OCI-M2 (cell line): ENCODE measurements around the gene ATP6V0A4.

Experiments used
- DNase-seq: peaks from one replicate; lab custom pipeline; 2025; ENCODE audit not compliant: unreplicated experiment; lab: John Stamatoyannopoulos, UW

ATP6V0A4 gene

DNA sequence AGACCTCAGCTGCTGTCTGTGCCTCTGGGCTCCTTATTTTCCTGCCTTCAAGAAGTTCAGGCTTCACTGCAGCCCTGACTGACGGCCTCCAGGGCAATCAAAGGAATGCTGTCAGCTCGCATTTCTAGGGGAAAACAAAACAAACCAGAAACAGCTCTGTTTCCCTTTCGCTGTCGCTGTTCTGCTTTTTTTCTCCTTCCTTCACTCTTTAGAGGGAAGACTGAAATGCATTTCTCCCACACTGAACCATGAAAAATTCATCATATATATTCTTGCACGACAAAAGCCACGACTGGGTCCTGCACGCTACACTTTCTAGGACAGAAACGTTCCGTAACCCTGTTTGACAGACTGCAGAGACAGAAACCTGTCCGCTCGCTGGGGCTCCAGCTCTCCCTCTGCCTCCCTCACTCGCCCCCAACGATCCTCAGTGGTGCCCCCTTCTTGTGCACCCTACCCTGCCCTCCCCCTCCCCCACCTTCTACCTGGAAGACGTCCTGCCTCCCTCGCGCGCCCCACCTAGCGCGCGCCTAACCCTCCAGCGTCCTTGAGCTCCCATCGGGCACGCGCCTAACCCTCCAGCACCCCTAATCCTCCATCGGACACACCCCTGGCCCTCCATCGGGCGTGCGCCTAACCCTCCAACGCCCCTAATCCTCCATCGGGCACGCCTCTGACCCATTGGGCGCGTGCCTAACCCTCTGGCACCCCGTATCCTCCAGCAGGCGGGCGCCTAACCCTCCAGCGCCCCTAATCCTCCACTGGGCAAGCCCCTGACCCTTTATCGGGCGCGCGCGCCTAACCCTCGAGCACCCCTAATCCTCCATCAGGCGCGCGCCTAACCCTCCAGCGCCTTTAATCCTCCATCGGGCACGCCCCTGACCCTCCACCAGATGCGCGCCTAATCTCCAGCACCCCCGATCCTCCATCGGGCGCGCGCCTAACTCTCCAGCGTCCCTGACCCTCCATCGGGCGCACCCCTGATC, 134.0 kb downstream of the ATP6V0A4 start:
- no peak for DNase-seq

DNA sequence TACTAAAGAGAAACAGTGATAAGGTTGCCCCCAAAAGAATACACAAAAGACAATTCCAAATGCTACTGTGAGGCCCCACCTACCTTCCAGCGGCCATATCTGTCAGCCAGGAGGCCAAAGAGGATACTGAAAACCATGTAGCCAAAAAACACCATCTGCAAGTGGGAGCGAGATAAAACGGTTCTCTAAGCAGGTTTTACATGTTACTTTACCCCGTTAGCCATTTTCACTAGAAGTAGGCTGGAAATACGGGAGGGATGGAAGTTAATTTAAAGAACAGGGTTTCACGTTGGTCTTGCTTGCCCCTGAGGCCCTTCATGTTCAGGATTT, 135.0 kb downstream of the ATP6V0A4 start:
- DNase-seq: no peak

DNA sequence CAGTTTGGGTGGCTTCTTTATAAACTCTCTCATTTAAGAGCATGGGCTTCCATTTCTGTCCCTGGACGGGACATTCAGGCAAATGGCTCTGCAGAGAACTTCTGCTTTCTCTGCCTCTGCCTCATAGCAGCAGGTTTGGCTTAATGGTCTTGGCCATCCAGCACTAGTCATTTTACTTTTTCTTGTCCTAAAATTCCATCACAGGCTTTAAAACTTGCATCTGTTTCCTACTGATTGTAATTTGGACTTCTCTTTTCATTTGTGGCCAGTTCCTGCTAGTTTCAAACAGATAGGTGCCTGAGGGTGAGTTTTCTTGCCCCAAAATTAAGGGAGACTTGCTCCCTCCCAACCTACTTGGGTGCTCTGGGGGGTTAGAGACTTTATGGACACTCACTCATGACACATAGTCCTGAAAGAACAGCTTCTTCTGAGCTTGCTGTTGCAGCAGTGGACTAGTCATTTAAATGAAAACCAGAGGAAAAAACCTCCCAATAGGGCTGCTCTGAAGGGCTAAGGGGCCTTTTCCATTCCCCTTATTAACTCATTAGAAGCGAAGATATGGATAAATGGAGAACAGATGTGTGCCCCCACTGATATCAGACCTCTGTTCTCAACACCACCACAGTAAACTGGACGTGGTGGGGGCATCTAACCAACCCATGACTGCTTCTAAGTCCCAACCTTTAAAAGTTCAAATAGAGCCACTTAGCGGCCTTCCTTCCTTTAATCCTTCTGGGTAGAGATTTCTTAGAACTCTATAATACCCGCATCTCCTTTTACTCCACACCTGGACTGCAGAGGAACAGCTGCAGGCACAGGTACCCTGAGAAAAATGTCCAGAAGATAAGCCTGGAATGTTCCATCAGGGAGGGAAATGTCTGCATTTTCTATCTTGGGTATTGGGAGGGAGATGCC, 135.7 kb downstream of the ATP6V0A4 start:
- DNase-seq: no peak

DNA sequence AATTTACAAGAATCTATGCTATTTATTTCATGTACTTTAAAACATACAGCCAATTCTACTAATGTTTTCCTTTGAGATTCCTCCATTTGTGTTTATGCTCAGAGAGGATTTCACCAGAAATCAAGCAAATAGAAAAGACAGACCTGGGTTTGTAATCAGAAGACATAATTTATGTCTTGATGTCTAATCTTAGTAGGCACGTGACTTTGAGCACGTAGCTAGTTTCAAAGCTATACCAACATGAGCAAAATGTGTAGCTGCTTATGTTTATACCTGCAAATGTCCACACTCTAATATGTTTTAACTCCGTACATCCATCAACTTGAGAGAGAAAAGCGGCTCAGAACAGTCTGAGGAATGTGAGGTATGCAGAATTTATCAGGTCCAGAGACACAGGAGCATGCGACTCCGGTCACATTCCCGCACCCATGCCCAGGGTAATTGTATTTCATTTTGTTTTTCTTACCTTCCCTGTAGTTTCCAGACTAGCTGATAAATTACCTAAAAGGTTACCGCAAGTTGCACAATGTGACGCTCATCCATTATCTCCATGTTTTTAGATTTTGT, 136.8 kb downstream of the ATP6V0A4 start:
- DNase-seq: no peak

DNA sequence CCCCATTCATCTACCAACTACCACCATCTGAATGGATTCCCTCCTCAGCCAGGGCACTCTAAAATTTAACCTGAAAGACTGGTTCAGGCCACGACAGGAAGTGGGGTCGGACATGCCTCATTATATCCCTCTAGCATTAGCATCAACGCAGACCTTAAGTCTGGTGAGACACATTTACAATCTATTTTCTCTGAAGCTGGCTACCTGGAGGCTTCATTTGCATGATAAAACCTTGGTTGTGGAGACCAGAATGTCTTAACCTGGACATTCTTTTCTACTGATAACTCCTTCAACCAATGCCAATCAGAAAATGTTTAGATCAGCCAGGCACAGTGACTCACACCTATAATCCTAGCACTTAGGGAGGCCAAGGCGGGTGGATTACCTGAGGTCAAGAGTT, 139.1 kb downstream of the ATP6V0A4 start:
- no peak for DNase-seq

DNA sequence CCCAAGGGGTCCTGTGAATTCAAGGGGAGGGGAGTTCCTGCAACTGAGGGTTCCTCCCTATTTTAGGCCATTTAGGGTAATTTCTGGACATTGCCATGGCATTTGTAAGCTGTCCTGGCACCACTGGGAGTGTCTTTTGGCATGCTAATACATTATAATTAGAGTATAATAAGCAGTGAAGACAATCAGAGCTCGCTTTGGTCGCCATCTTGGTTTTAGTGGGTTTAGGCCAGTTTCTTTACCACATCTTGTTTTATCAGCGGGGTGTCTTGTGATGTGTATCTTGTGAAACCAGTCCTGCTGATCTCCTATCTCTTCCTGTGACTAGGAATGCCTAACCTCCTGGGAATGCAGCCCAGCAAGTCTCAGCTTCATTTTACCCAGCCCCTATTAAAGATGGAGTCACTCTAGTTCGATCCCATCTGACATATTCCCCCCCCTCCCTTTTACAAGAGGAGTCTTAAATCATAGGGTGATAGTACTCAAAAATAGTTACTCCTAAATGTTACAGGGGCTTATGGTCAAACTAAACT, 140.1 kb downstream of the ATP6V0A4 start:
- no peak for DNase-seq

DNA sequence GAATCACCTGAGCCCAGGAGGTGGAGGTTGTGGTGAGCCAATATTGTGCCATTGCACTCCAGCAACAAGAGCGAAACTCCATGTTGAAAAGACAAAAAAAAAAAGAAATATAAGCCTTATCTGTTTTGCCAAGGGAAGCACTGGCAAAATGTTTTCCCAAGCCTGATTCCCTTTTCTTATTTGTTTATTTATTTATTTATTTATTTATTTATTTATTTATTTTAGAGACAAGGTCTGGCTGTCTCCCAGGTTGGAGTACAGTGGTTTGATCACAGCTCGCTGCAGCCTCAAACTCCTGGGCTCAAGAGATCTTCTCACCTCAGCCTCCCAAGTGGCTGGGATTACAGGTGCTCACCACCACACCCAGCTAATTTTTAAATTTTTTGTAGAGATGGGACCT, 141.0 kb downstream of the ATP6V0A4 start:
- no peak for DNase-seq
